Activated naive CD4-positive, alpha-beta T cell treated with anti-CD3 and anti-CD28 coated beads, Interleukin-2, amount 10 ng/mL, durations not matched to agents 5 hours and 36 hours (primary cell): ENCODE results near the gene ERBIN. TPM values are rescaled to one million over a fixed set of nuclear protein-coding genes. Genes with fewer than 3 reads are reported as not detected.

Experiments
- total RNA-seq, 2 experiments: library from RNA; stranded (reverse); gene quantifications; one replicate each; pipeline ENCODE4 v1.2.3, GENCODE V29; 2021

ERBIN gene, protein sequence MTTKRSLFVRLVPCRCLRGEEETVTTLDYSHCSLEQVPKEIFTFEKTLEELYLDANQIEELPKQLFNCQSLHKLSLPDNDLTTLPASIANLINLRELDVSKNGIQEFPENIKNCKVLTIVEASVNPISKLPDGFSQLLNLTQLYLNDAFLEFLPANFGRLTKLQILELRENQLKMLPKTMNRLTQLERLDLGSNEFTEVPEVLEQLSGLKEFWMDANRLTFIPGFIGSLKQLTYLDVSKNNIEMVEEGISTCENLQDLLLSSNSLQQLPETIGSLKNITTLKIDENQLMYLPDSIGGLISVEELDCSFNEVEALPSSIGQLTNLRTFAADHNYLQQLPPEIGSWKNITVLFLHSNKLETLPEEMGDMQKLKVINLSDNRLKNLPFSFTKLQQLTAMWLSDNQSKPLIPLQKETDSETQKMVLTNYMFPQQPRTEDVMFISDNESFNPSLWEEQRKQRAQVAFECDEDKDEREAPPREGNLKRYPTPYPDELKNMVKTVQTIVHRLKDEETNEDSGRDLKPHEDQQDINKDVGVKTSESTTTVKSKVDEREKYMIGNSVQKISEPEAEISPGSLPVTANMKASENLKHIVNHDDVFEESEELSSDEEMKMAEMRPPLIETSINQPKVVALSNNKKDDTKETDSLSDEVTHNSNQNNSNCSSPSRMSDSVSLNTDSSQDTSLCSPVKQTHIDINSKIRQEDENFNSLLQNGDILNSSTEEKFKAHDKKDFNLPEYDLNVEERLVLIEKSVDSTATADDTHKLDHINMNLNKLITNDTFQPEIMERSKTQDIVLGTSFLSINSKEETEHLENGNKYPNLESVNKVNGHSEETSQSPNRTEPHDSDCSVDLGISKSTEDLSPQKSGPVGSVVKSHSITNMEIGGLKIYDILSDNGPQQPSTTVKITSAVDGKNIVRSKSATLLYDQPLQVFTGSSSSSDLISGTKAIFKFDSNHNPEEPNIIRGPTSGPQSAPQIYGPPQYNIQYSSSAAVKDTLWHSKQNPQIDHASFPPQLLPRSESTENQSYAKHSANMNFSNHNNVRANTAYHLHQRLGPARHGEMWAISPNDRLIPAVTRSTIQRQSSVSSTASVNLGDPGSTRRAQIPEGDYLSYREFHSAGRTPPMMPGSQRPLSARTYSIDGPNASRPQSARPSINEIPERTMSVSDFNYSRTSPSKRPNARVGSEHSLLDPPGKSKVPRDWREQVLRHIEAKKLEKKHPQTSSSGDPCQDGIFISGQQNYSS (N-terminal part only)
- total RNA-seq: 10 to 100 TPM; 65.5 to 66.3 TPM

DNA sequence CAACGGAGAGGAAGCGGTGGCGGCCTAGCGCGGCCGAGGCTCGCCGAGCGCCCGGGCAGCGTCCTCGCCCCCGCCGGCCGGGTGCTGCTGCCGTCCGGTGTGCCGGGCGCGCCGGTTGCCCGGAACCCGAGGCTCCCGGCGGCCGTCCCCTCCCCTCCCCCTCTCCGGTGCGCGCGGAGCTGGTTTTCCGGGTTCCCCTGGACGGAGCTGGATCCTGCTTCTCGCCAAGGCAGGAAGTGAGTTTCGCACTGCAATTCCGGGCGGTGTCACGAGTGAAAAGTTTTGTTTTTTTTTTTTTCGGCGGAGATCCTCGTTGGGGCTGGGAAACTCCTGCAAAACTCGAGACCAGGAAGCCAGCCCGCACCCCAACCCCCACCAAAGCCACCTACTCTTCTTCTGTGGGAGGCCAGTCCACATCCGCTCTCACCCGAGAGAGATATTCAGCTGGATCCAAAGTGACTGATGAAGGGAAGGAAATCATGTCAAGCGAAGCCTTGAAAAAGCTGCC lies at the start of gene ERBIN:
TSS of gene ERBIN (plus strand) at position 300 of the 508 bp plus-strand sequence. CDS start 66,144 bp downstream, outside the sequence.

Other genes with a start within 250 kb of the ERBIN start
- 10 to 100 TPM; 17.2 to 20.9 TPM for gene SGTB, start 204.5 kb upstream of the ERBIN start, total RNA-seq
- gene NLN, start 204.4 kb upstream of the ERBIN start, total RNA-seq: 10 to 100 TPM; 10.4 to 10.9 TPM
- gene SREK1, start 217.7 kb downstream of the ERBIN start, total RNA-seq: 10 to 100 TPM; 66.6 to 69.9 TPM